Glomerular visceral epithelial cell (primary cell): ENCODE data around the gene EPS8L1.
A peak's percentile ranks its signal among the peaks of the same experiment; 100 is the strongest.

ENCODE experiments used
- DNase-seq: peaks from one replicate; pipeline ENCODE4 v3.0.0-alpha.2; 2016; ENCODE audit errors: extremely low spot score

EPS8L1 gene

GRCh38 chr19:55080121-55080967 is 4.7 kb downstream of the EPS8L1 start:
- DNase-seq: no peak

DNA sequence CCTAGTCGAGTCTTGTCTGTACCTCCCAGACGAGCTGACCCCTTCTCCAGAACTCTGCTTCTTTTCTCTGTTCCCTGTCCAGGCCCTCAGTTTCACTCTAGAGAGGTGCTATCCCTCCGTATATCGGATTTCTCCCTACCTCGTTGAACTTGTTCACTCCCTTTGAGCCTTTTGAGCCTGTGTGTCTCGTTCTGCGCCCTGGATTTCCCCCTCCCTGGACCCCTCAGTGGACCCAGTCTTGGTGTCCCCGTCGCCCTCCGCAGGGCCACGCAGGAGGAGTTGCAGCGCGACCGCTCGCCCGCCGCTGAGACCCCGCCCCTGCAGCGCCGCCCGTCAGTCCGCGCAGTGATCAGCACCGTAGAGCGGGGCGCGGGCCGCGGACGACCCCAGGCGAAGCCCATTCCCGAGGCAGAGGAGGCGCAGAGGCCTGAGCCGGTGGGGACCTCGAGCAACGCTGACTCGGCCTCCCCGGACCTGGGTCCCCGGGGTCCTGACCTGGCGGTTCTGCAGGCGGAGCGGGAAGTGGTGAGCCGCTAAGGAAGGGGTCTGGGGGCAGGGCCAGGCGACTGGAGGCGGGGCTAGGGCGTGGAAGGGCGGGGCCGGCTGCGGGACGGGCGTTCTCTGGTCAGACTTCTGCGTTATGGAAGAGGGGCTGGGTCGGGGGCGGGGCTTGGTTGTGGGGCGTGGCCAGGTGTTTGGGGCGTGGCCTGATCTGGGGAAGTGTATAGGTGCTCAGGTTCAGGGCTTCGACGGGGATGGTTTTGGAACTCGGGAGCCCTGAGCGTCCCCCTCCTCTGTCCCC is 5.5 kb downstream of the EPS8L1 start:
- peak; percentile 84 for DNase-seq

GRCh38 chr19:55081770-55082019 is 6.0 kb downstream of the EPS8L1 start:
- no peak for DNase-seq

DNA sequence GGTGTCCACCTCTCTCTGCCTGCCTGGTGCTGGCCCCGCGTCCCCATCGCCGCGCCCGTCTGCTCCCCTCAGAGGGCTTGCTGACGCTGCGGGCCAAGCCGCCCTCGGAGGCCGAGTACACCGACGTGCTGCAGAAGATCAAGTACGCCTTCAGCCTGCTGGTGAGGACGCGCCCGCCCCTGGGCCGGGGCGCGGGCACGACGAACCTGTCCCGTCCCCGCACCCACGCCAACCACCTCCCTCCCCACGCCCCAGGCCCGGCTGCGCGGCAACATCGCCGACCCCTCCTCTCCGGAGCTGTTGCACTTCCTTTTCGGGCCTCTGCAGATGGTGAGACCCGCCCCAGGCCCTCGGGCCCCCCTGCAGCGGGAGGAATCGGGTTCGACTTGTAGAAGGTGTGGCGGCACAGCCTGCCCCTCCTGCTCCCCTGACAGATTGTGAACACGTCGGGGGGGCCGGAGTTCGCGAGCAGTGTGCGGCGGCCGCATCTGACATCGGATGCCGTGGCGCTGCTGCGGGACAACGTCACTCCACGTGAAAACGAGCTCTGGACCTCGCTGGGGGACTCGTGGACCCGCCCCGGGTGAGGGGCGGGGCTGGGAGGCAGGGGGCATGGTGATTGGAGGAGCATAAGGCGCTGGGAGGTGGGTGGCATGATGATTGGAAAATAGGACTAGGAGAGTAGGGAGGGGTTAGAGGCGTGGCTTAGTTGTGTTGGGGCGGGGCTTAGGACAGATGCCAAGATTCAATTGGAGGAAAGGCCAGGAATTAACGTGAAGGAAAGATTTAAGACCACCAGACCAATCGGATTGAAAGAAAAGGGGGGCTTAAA is 6.6 kb downstream of the EPS8L1 start:
- DNase-seq: no peak

DNA sequence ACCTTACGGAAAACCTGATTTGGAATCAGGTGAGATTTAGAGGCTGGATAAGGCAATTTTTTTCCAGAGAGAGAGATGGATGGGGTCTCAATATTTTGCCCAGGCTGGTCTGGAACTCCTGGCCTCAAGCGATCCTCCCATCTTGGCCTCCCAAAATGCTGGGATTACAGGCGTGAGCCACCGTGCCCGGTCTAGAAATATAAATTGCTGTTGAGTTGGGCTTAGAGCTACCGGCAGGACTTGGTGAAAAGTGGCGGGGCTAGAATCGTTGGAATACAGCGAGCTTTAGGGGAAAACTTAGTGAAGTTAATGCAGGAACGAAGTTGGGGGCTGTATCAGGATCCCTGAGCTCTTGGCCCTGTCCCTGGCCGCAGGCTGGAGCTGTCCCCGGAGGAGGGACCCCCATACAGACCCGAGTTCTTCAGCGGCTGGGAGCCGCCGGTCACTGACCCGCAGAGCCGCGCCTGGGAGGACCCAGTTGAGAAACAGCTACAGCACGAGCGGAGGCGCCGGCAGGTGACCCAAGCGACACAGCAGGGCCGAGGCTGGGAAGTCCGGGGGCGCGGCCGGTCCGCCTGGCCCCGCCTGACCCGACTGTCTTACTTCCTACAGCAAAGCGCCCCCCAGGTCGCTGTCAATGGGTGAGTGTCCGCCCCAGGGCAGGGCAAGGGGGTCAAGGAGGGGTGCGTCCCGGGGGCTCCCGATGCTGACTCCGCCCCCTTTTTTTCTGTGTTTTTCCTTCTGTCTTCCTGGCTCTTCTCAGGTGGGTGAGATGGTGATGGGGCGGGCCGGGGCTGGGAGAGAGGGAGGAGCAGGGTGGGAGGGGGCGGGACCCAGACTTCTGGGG is 7.6 kb downstream of the EPS8L1 start:
- DNase-seq: no peak

DNA sequence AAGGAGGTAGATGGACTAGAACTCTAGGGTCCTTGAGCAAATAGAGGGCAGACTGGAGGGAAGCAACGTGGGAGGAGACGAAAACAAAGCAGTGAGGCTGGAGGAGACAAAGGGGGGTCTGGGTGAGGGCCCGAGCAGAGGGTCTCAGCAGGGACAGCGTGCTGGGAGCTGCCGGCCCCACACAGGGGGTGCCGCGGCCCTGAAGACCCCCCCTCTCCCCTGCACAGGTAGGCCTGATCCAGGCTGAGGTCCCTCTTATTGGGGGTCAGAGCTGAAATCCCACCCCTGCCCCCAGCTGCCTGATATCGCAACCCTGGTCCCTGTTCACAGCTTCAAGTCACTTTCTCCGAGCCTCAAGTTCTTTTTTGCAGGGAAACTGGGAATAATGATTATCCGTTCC is 8.7 kb downstream of the EPS8L1 start:
- DNase-seq: no peak

DNA sequence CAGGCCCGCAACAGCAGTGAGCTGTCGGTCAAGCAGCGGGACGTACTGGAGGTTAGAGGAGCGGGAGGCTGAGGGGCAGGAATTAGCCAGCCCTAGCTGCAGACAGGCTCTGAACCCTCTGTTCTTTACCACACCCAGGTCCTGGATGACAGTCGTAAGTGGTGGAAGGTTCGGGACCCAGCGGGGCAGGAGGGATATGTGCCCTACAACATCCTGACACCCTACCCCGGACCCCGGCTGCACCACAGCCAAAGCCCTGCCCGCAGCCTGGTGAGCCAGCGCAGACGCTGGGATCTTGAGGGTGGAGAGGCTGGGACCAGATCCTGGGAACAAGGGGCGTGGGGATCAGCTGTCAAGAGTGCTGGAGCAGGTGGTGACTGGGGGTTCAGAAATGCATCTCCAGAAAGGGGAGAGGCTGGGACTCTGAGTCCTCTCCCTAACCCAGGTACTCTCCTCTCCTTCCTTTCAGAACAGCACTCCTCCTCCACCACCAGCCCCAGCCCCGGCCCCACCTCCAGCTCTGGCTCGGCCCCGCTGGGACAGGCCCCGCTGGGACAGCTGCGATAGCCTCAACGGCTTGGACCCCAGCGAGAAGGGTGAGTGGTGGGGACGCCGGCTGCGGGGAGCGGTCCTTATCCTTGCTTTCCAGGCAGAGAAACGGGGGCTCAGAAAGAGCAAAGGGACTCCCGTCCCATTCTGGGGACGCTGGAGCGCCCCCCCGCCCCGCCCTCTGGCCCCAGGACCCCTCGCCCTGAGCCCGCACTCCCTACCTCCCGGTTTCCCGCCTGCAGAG is 10.4 kb downstream of the EPS8L1 start:
- no peak for DNase-seq

DNA sequence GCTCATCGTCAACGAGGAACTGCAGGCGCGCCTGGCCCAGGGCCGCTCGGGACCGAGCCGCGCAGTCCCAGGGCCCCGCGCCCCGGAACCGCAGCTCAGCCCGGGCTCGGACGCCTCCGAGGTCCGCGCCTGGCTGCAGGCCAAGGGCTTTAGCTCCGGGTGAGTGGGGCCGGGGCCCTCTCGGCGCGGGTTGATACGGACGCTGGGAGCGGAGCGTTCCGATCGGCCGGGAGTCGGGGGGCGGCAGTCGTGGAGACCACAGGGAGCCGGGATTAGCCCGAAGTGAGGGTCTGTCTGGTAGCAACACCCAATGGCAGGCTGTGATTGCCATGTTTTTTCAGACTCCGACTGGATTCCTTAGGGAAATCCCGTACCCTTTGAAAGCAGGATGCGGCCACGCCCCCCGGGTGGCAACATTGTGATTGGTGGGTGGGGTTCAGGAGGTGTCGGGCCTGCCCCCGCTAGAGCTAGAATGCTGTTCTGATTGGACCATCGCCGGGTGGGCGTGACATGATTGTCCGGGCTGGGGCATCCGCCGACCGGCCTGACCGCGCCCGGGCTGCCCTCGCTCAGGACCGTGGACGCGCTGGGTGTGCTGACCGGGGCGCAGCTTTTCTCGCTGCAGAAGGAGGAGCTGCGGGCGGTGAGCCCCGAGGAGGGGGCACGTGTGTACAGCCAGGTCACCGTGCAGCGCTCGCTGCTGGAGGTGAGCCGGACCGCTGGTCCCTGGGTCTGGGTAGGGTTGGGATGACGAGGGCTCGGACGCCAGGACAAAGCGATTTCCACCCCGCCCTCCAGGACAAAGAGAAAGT is 11.3 kb downstream of the EPS8L1 start:
- peak; percentile 97 for DNase-seq

GRCh38 chr19:55087542-55087901 is 11.9 kb downstream of the EPS8L1 start:
- DNase-seq: no peak

GRCh38 chr19:55088021-55088451 is 12.4 kb downstream of the EPS8L1 start:
- no peak for DNase-seq

GRCh38 chr19:55088543-55089341 is 13.1 kb downstream of the EPS8L1 start:
- DNase-seq: peak; percentile 80

GRCh38 chr19:55089342-55089944 is 13.8 kb downstream of the EPS8L1 start:
- no peak for DNase-seq

DNA sequence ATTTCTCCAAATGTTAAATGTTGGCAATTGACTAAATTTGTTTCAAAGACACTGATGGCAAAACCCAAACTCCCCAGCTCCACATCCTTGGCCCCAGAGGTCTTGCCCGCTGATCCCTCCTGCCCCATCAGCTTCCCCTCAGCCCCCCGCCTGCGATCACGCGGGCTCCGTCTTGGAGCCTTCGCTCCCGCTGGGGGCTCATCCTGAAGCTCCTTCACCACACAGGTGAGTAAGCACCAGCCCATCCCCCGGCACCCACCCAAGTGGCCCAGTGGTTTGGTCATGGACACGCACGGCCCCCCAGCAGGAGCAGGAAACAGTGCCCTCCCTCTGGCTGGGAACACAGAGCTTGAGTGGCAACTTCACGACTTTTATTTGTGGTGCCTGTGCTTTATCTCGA is 14.9 kb downstream of the EPS8L1 start:
- no peak for DNase-seq

GRCh38 chr19:55091126-55091910 is 15.6 kb downstream of the EPS8L1 start:
- DNase-seq: no peak

DNA sequence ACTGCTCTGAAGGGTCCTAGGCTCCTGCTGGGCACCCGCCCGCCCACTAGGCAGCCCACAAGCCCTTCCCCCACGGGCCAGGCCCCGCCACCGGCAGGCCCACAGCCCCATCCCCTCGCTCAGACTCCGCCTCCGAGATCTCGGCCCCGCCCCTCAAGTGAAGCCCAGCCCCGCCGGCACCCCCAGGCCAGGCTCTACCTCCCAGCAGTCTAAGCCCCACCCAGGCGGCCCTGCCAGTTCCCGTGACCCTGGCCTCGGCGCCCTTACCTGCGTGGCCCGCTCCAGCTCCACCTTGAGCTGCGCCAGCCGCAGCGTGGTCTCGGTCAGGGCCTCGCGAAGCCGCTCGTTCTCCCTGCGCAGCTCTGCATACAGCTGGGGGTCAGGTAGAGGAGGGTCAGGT is 16.3 kb downstream of the EPS8L1 start:
- no peak for DNase-seq

GRCh38 chr19:55092423-55093318 is 17.0 kb downstream of the EPS8L1 start:
- DNase-seq: no peak
